Spleen (tissue), 11 donors: ENCODE results near the gene CYP3A4. TPM values are rescaled to one million over a fixed set of nuclear protein-coding genes. Genes with fewer than 3 reads are reported as not detected.

ENCODE experiments used
- DNase-seq: peaks from one replicate; pipeline ENCODE4 v3.0.0-alpha.2; 2020
- H3K27ac ChIP-seq, 8 donors: fragments of 200-600 bp; sonication (generic) in 7 of 8; 1 replicate in 4 of 8; 2 replicates in 4 of 8; pipeline versions ENCODE4 v1.5.0 to v1.8.0; 2016 to 2021; ENCODE audit warnings: inconsistent platforms in 4 of 8, mild to moderate bottlenecking in 4 of 8, moderate library complexity in 1 of 8
- H3K27me3 ChIP-seq, 7 donors: fragments of 200-600 bp; sonication (generic) in 6 of 7; replicated peaks in 1 of 7; 1 replicate in 4 of 7; 2 replicates in 3 of 7; pipeline versions ENCODE4 v1.5.0 to v1.8.0; 2016 to 2021; ENCODE audit warnings: inconsistent platforms in 3 of 7, mild to moderate bottlenecking in 1 of 7
- H3K36me3 ChIP-seq, 6 donors: fragments of 200-600 bp; sonication (generic) in 5 of 6; 1 replicate in 4 of 6; 2 replicates in 2 of 6; pipeline versions ENCODE4 v1.5.0 to v1.8.0; 2016 to 2021; ENCODE audit warnings: inconsistent platforms in 2 of 6
- H3K4me1 ChIP-seq, 6 donors: fragments of 200-600 bp; sonication (generic) in 5 of 6; 1 replicate in 3 of 6; 2 replicates in 3 of 6; pipeline versions ENCODE4 v1.5.0 to v1.8.0; 2016 to 2021; ENCODE audit warnings: inconsistent platforms in 3 of 6
- H3K4me3 ChIP-seq, 8 donors: fragments of 200-600 bp; sonication (generic) in 7 of 8; 1 replicate in 4 of 8; 2 replicates in 4 of 8; pipeline versions ENCODE4 v1.5.0 to v1.8.0; 2016 to 2021; ENCODE audit warnings: inconsistent platforms in 4 of 8, mild to moderate bottlenecking in 4 of 8, moderate library complexity in 2 of 8
- H3K9me3 ChIP-seq, 8 donors: fragments of 200-600 bp; sonication (generic) in 7 of 8; 1 replicate in 4 of 8; 2 replicates in 4 of 8; pipeline versions ENCODE4 v1.5.0 to v1.8.0; 2016 to 2021; ENCODE audit warnings: inconsistent platforms in 4 of 8
- POLR2A ChIP-seq, 3 donors: fragments of 450-650 bp; IDR thresholded peaks; one replicate each; pipeline ENCODE4 v1.5.1; 2017; ENCODE audit warnings: antibody characterized with exemption in 3 of 3, mild to moderate bottlenecking in 1 of 3
- POLR2AphosphoS5 ChIP-seq, 3 donors: sonication (generic); formaldehyde crosslinking; IDR thresholded peaks; one replicate each; pipeline ENCODE4 v1.5.1; 2017; ENCODE audit warnings: antibody characterized with exemption in 3 of 3
- WGBS, 5 donors: extraction: QIAGEN DNeasy Blood & Tissue Kit in 3 of 5; methylation state at CpG; one replicate each; pipeline versions ENCODE4 v1.1.5 to v1.1.7; 2013 to 2018; 5-methylcytosine and 5-hydroxymethylcytosine counted together
- intact Hi-C: fragments of 100-400 bp; cut with DNase I; formaldehyde crosslinking; loops from one replicate; pipeline ENCODE4 v1.15.0; 2023; ENCODE audit warnings: low total_unique reads
- polyA plus RNA-seq, 3 donors: library from polyadenylated mRNA; stranded (reverse); fragments of 200-250 nt; gene quantifications; one replicate each; pipeline ENCODE4 v1.2.1, GENCODE V29; 2013
- small RNA-seq, 4 donors: library from RNA; depleted of rRNA; stranded (forward); fragments of <200 nt; gene quantifications; one replicate each; pipeline ENCODE3, GENCODE V24; 2016
- total RNA-seq, 7 donors: library from RNA; depleted of rRNA in 3 of 7; stranded (reverse); fragments of >200 nt in 3 of 7; fragmentation: NEBNext Ultra II Directional in 4 of 7; extraction: Animal tissue kit (Norgen Biotek cat#: 25700) in 4 of 7; gene quantifications; one replicate each; pipeline versions ENCODE4 v1.1.0 to v1.2.1, GENCODE V29; 2016 to 2021
- TF ChIP-seq, protein P1 (sequence below), 11 experiments: fragments of 200-600 bp in 7 of 11; fragments of 450-650 bp in 4 of 11; sonication (generic) in 4 of 11; IDR thresholded peaks in 8 of 11; conservative IDR thresholded peaks in 3 of 11; 1 replicate in 7 of 11; 2 replicates in 4 of 11; pipeline versions ENCODE4 v1.4.0 to v1.8.0; 2016 to 2021; ENCODE audit warnings: antibody characterized with exemption in 11 of 11, inconsistent platforms in 4 of 11, mild to moderate bottlenecking in 1 of 11
- donor health status: healthy with polysubstance abuse.
- donor health status: DM: no; HTN: no; CAD: no; lungs with moderate emphysema.
- donor health status: DM: no; HTN: no; CAD: no.
- donor health status: Bipolar disorder and iron deficiency.
- donor health status: healthy.
- donor health status: DM: no; HTN: no; CAD: no.
- donor health status: DM: yes; HTN: yes; CAD: no.

The CYP3A4 gene
- total and polyA plus RNA-seq, 10 donors: not detected

- intact Hi-C loops: no loop called here
- Histone ChIP-seq H3K4me3 (no peak overlapping the region), H3K9me3 (peaks cover 0 to 40% (median 27%) of the 10 kb centered on the region in 8 donors), H3K36me3 (peaks cover 0 to 26% (median 6%) of the 10 kb centered on the region in 6 donors), H3K27me3 (no peaks in the 10 kb centered on the region), H3K27ac (no peak overlapping the region), H3K4me1 (no peaks in the 10 kb centered on the region)
- no peak for TF ChIP-seq POLR2AphosphoS5 (IDR thresholded peaks at IDR 0.05)
- WGBS, 5 donors: 84 to 91% (median 89%) methylated on average over 2 of the region's 2 CpGs
- no peak for DNase-seq
These were observed 74.0 kb downstream of the CYP3A4 start for GRCh38 chr7:99709838-99710578.

- intact Hi-C loops: no loop called here
- Histone ChIP-seq H3K4me3 (no peak overlapping the region), H3K27me3 (no peaks in the 10 kb centered on the region), H3K4me1 (no peaks in the 10 kb centered on the region), H3K27ac (no peak overlapping the region), H3K36me3 (peaks cover 0 to 19% (median 6%) of the 10 kb centered on the region in 6 donors), H3K9me3 (peaks cover 0 to 38% (median 22%) of the 10 kb centered on the region in 8 donors)
- DNase-seq: no peak
- no peak for TF ChIP-seq POLR2A (IDR thresholded peaks at IDR 0.05)
- TF ChIP-seq POLR2AphosphoS5 (IDR thresholded peaks at IDR 0.05): no peak
- TF ChIP-seq, protein P1, sequence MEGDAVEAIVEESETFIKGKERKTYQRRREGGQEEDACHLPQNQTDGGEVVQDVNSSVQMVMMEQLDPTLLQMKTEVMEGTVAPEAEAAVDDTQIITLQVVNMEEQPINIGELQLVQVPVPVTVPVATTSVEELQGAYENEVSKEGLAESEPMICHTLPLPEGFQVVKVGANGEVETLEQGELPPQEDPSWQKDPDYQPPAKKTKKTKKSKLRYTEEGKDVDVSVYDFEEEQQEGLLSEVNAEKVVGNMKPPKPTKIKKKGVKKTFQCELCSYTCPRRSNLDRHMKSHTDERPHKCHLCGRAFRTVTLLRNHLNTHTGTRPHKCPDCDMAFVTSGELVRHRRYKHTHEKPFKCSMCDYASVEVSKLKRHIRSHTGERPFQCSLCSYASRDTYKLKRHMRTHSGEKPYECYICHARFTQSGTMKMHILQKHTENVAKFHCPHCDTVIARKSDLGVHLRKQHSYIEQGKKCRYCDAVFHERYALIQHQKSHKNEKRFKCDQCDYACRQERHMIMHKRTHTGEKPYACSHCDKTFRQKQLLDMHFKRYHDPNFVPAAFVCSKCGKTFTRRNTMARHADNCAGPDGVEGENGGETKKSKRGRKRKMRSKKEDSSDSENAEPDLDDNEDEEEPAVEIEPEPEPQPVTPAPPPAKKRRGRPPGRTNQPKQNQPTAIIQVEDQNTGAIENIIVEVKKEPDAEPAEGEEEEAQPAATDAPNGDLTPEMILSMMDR (IDR thresholded peaks at IDR 0.05 in 8 of 11, conservative IDR thresholded peaks at IDR 0.05 in 3 of 11): no peak
- WGBS, 5 donors: 72 to 86% (median 79%) methylated on average over 2 of the region's 2 CpGs
These were observed 74.7 kb downstream of the CYP3A4 start for GRCh38 chr7:99709260-99709659.

DNA sequence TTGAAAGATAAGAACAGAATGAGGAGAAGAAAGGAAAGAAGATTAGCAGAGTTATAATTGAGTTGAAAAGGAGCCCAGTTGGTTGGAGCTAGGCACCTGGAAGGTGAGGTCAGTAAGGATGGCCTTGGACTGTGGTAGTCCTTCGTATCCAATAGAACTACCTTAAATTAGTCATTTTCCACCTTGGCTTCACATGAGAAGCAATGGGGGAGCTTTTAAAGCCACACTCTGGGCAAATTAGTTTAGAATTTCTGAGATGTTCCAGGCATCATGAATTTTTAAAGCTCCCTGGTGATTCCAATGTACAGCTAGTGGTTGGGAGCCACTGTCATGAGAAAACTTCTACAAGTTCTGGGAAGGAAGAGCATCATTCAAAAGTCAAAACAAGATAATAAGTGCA lies 76.9 kb downstream of the CYP3A4 start:
- Histone ChIP-seq H3K36me3 (peaks cover 0 to 19% (median 6%) of the 10 kb centered on the region in 6 donors), H3K9me3 (peaks cover 0 to 38% (median 22%) of the 10 kb centered on the region in 8 donors), H3K27me3 (no peaks in the 10 kb centered on the region), H3K27ac (no peak overlapping the region), H3K4me3 (no peak overlapping the region), H3K4me1 (no peaks in the 10 kb centered on the region)
- WGBS, 5 donors: 53 to 88% (median 60%) methylated on average over 1 of the region's 1 CpG
- DNase-seq: no peak
- TF ChIP-seq, protein P1 (IDR thresholded peaks at IDR 0.05 in 8 of 11, conservative IDR thresholded peaks at IDR 0.05 in 3 of 11): no peak
- TF ChIP-seq POLR2A (IDR thresholded peaks at IDR 0.05) (no peak), POLR2AphosphoS5 (IDR thresholded peaks at IDR 0.05) (no peak)
- intact Hi-C loops: no loop called here

Small RNA genes lying within 50 kb of the gene (small RNA-seq; reads per million reads assigned to genes)
- 0 reads per million in 4 donors for gene CYP3A137P

Other genes with a start within 250 kb of the CYP3A4 start
- 1 to 10 TPM; 5.3 to 9.2 (median 6.1) TPM for gene FAM200A, start 232.1 kb downstream of the CYP3A4 start, total RNA-seq
- gene FAM200A, start 232.1 kb downstream of the CYP3A4 start, polyA plus RNA-seq: 1 to 10 TPM; 4.9 to 5.5 (median 5.0) TPM
- gene ZNF655, start 225.5 kb downstream of the CYP3A4 start, total RNA-seq: 100 to 1,000 TPM in 3 of 7 donors, 10 to 100 TPM in 4; 70.9 to 176 (median 98.2) TPM
- 10 to 100 TPM; 34.5 to 56.1 (median 49.8) TPM for gene ZNF655, start 225.5 kb downstream of the CYP3A4 start, polyA plus RNA-seq
- 1 to 10 TPM in 2 of 7 donors, under 1 TPM in 3, not detected in 2; 0.43 to 1.4 (median 0.77) TPM for gene TMEM225B, start 185.9 kb downstream of the CYP3A4 start, total RNA-seq
- gene TMEM225B, start 185.9 kb downstream of the CYP3A4 start, polyA plus RNA-seq: 1 to 10 TPM in 2 of 3 donors, under 1 TPM in 1; 0.91 to 1.6 (median 1.3) TPM
- gene ZSCAN25, start 167.2 kb downstream of the CYP3A4 start, total RNA-seq: 10 to 100 TPM; 18.7 to 30.8 (median 26.4) TPM
- 1 to 10 TPM; 3.8 to 7.2 (median 4.2) TPM for gene ZSCAN25, start 167.2 kb downstream of the CYP3A4 start, polyA plus RNA-seq
- not detected for gene CYP3A5, start 104.2 kb downstream of the CYP3A4 start, total RNA-seq
- gene CYP3A5, start 104.2 kb downstream of the CYP3A4 start, polyA plus RNA-seq: under 1 TPM in 2 of 3 donors, not detected in 1; 0.09 to 0.10 TPM
- not detected for gene CYP3A7, start 49.0 kb downstream of the CYP3A4 start, total RNA-seq
- not detected for gene CYP3A7, start 49.0 kb downstream of the CYP3A4 start, polyA plus RNA-seq
- 1 to 10 TPM in 1 of 7 donors, under 1 TPM in 1, not detected in 5; 0.39 to 1.2 TPM for gene CYP3A43, start 43.8 kb upstream of the CYP3A4 start, total RNA-seq
- gene CYP3A43, start 43.8 kb upstream of the CYP3A4 start, polyA plus RNA-seq: not detected
- gene OR2AE1, start 92.8 kb upstream of the CYP3A4 start, total RNA-seq: under 1 TPM in 1 of 7 donors, not detected in 6; 0.94 TPM
- gene OR2AE1, start 92.8 kb upstream of the CYP3A4 start, polyA plus RNA-seq: not detected
- 10 to 100 TPM; 34.7 to 58.5 (median 40.3) TPM for gene TRIM4, start 135.3 kb upstream of the CYP3A4 start, total RNA-seq
- 10 to 100 TPM; 14.3 to 20.9 (median 14.7) TPM for gene TRIM4, start 135.3 kb upstream of the CYP3A4 start, polyA plus RNA-seq
- 1 to 10 TPM in 1 of 7 donors, under 1 TPM in 1, not detected in 5; 0.47 to 1.0 TPM for gene GJC3, start 145.4 kb upstream of the CYP3A4 start, total RNA-seq
- gene GJC3, start 145.4 kb upstream of the CYP3A4 start, polyA plus RNA-seq: under 1 TPM in 2 of 3 donors, not detected in 1; 0.29 to 0.53 TPM
- gene AZGP1, start 191.8 kb upstream of the CYP3A4 start, total RNA-seq: under 1 TPM in 1 of 7 donors, not detected in 6; 0.79 TPM
- 1 to 10 TPM in 1 of 3 donors, under 1 TPM in 2; 0.13 to 2.3 (median 0.36) TPM for gene AZGP1, start 191.8 kb upstream of the CYP3A4 start, polyA plus RNA-seq
- 10 to 100 TPM; 29.7 to 77.9 (median 65.7) TPM for gene ZKSCAN1, start 231.4 kb upstream of the CYP3A4 start, total RNA-seq
- 10 to 100 TPM in 2 of 3 donors, 1 to 10 TPM in 1; 7.3 to 11.5 (median 10.6) TPM for gene ZKSCAN1, start 231.4 kb upstream of the CYP3A4 start, polyA plus RNA-seq